Measurements from ENCODE around the gene ENTPD2. TPM values are rescaled to one million over a fixed set of nuclear protein-coding genes. Genes with fewer than 3 reads are reported as not detected.

The ENTPD2 gene
- total RNA-seq, 1 experiment from 2014 or later: 31.5 TPM

- intact Hi-C loops (cut with micrococcal nuclease): no loop called here
- H3K27me3 Mint-ChIP-seq (ENCODE audit: insufficient read depth, unreplicated experiment): no peaks in the 10 kb centered on the region
- no peak overlapping the region for H3K27ac Mint-ChIP-seq (ENCODE audit: low read depth, unreplicated experiment)
- BruUV-seq (replicated peaks): no TSS peak
- POLR2A ChIA-PET: interaction anchor here (1.6 to 2.5 kb wide), 3 partner anchors 8 to 186 kb away, joined by 4 to 14 read pairs (median 11); partner anchors contain the start of genes MAN1B1 and TUBB4B
- CTCF ChIA-PET: interaction anchor here (1.2 to 2.1 kb wide), 4 partner anchors 8 to 26 kb away, joined by 4 to 27 read pairs (median 14); partner anchors contain the start of gene NPDC1
- no peak for DNase-seq (ENCODE audit: unreplicated experiment)
- no peaks in the 10 kb centered on the region for H3K9me3 Mint-ChIP-seq (ENCODE audit: unreplicated experiment)
- H3K4me1 Mint-ChIP-seq (ENCODE audit: insufficient read depth, unreplicated experiment): peaks cover 7% of the 10 kb centered on the region
- no peaks in the 10 kb centered on the region for H3K36me3 Mint-ChIP-seq (ENCODE audit: insufficient read depth, unreplicated experiment)
- no peak for TF ChIP-seq CTCF (IDR thresholded peaks at IDR 0.05; ENCODE audit: unreplicated experiment)
- peak overlapping the region; percentile 61 for H3K4me3 Mint-ChIP-seq (ENCODE audit: unreplicated experiment)
These were observed 1.1 kb upstream of the ENTPD2 start for GRCh38 chr9:137054932-137055384.

GRCh38 chr9:137052998-137053943 is 590 bp downstream of the ENTPD2 start:
- Mint-ChIP-seq H3K4me1 (ENCODE audit: insufficient read depth, unreplicated experiment) (peaks cover 7% of the 10 kb centered on the region), H3K27ac (ENCODE audit: low read depth, unreplicated experiment) (no peak overlapping the region), H3K27me3 (ENCODE audit: insufficient read depth, unreplicated experiment) (no peaks in the 10 kb centered on the region), H3K4me3 (ENCODE audit: unreplicated experiment) (peak overlapping the region; percentile 61), H3K36me3 (ENCODE audit: insufficient read depth, unreplicated experiment) (no peaks in the 10 kb centered on the region), H3K9me3 (ENCODE audit: unreplicated experiment) (no peaks in the 10 kb centered on the region)
- TF ChIP-seq CTCF (IDR thresholded peaks at IDR 0.05; ENCODE audit: unreplicated experiment): no peak
- DNase-seq (ENCODE audit: unreplicated experiment): no peak
- intact Hi-C loops (cut with micrococcal nuclease): no loop called here
- POLR2A ChIA-PET: interaction anchor here (0.8 to 1.0 kb wide), 3 partner anchors 15 to 79 kb away, joined by 3 to 4 read pairs (median 3); no protein-coding TSS in a partner anchor
- no TSS peak for BruUV-seq (replicated peaks)
- CTCF ChIA-PET: interaction anchor here (0.5 to 1.8 kb wide), 5 partner anchors 10 to 261 kb away, joined by 3 to 18 read pairs (median 5); no protein-coding TSS in a partner anchor

- POLR2A ChIA-PET: interaction anchor here (0.8 to 0.9 kb wide), 2 partner anchors 16 to 36 kb away, joined by 3 to 4 read pairs; no protein-coding TSS in a partner anchor
- CTCF ChIA-PET: interaction anchor here (0.6 to 1.8 kb wide), 4 partner anchors 11 to 260 kb away, joined by 3 to 18 read pairs (median 10); no protein-coding TSS in a partner anchor
- Mint-ChIP-seq H3K27ac (ENCODE audit: low read depth, unreplicated experiment) (no peak overlapping the region), H3K4me1 (ENCODE audit: insufficient read depth, unreplicated experiment) (peaks cover 7% of the 10 kb centered on the region), H3K9me3 (ENCODE audit: unreplicated experiment) (no peaks in the 10 kb centered on the region), H3K4me3 (ENCODE audit: unreplicated experiment) (no peak overlapping the region), H3K27me3 (ENCODE audit: insufficient read depth, unreplicated experiment) (no peaks in the 10 kb centered on the region), H3K36me3 (ENCODE audit: insufficient read depth, unreplicated experiment) (no peaks in the 10 kb centered on the region)
- intact Hi-C loops (cut with micrococcal nuclease): no loop called here
- BruUV-seq (replicated peaks): no TSS peak
- no peak for DNase-seq (ENCODE audit: unreplicated experiment)
- TF ChIP-seq CTCF (IDR thresholded peaks at IDR 0.05; ENCODE audit: unreplicated experiment): no peak
These were observed 1.6 kb downstream of the ENTPD2 start for GRCh38 chr9:137052293-137052692.

- H3K27me3 Mint-ChIP-seq (ENCODE audit: insufficient read depth, unreplicated experiment): no peaks in the 10 kb centered on the region
- DNase-seq (ENCODE audit: unreplicated experiment): no peak
- TSS peak; percentile 43 for BruUV-seq (replicated peaks)
- H3K9me3 Mint-ChIP-seq (ENCODE audit: unreplicated experiment): no peaks in the 10 kb centered on the region
- peaks cover 7% of the 10 kb centered on the region for H3K4me1 Mint-ChIP-seq (ENCODE audit: insufficient read depth, unreplicated experiment)
- H3K4me3 Mint-ChIP-seq (ENCODE audit: unreplicated experiment): no peak overlapping the region
- H3K27ac Mint-ChIP-seq (ENCODE audit: low read depth, unreplicated experiment): no peak overlapping the region
- intact Hi-C loops (cut with micrococcal nuclease): no loop called here
- H3K36me3 Mint-ChIP-seq (ENCODE audit: insufficient read depth, unreplicated experiment): no peaks in the 10 kb centered on the region
- POLR2A ChIA-PET: no interaction called here
- no peak for TF ChIP-seq CTCF (IDR thresholded peaks at IDR 0.05; ENCODE audit: unreplicated experiment)
- CTCF ChIA-PET: interaction anchor here (1.6 to 1.8 kb wide), 3 partner anchors 12 to 22 kb away, joined by 5 to 18 read pairs (median 14); no protein-coding TSS in a partner anchor
These were observed 2.6 kb downstream of the ENTPD2 start for GRCh38 chr9:137051145-137051724.

All from MCF 10A (cell line).